Stimulated activated memory B cell treated with anti-CD40 and anti-IgM and Interleukin-4, amounts not matched to agents 10 μg/mL and 1 μg/mL and 100 μg/mL, for 72 hours (primary cell): ENCODE measurements around the gene HOTAIR.

Source experiments
- ATAC-seq: fragments of 150-1000 bp; cut with Tn5 transposase; 2 replicates; pipeline ENCODE4 v1.10.0; 2021
- H3K27ac Mint-ChIP-seq: one replicate; pipeline ENCODE4 v1.8.0; 2022; ENCODE audit warnings: mild to moderate bottlenecking, mixed read lengths
- H3K27me3 Mint-ChIP-seq: one replicate; pipeline ENCODE4 v1.8.0; 2022; ENCODE audit warnings: mixed read lengths
- H3K36me3 Mint-ChIP-seq: one replicate; pipeline ENCODE4 v1.8.0; 2022; ENCODE audit warnings: mixed read lengths
- H3K4me1 Mint-ChIP-seq: one replicate; pipeline ENCODE4 v1.8.0; 2022; ENCODE audit warnings: mixed read lengths
- H3K4me3 Mint-ChIP-seq: one replicate; pipeline ENCODE4 v1.8.0; 2022; ENCODE audit warnings: mild to moderate bottlenecking, moderate library complexity, mixed read lengths
- H3K9me3 Mint-ChIP-seq: one replicate; pipeline ENCODE4 v1.8.0; 2022; ENCODE audit warnings: mixed read lengths

HOTAIR gene

GRCh38 chr12:53956251-53956887 is 18.4 kb downstream of the HOTAIR start:
- Mint-ChIP-seq H3K4me1 (peaks cover 39% of the 10 kb centered on the region), H3K9me3 (peaks cover 10% of the 10 kb centered on the region), H3K27me3 (peaks cover 100% of the 10 kb centered on the region), H3K27ac (no peak overlapping the region), H3K36me3 (no peaks in the 10 kb centered on the region), H3K4me3 (peak overlapping the region; percentile 9)
- no peak for ATAC-seq

- ATAC-seq, result no peak
- Mint-ChIP-seq H3K27me3 (peaks cover 100% of the 10 kb centered on the region), H3K4me1 (peaks cover 44% of the 10 kb centered on the region), H3K36me3 (no peaks in the 10 kb centered on the region), H3K9me3 (peaks cover 10% of the 10 kb centered on the region), H3K27ac (no peak overlapping the region), H3K4me3 (no peak overlapping the region)
These were observed 18.9 kb downstream of the HOTAIR start for GRCh38 chr12:53955776-53956250.

- no peaks in the 10 kb centered on the region for H3K36me3 Mint-ChIP-seq
- peaks cover 10% of the 10 kb centered on the region for H3K9me3 Mint-ChIP-seq
- H3K4me1 Mint-ChIP-seq, result peaks cover 42% of the 10 kb centered on the region
- H3K27ac Mint-ChIP-seq, result no peak overlapping the region
- peaks cover 100% of the 10 kb centered on the region for H3K27me3 Mint-ChIP-seq
- H3K4me3 Mint-ChIP-seq, result no peak overlapping the region
- ATAC-seq, result no peak
These were observed 19.5 kb downstream of the HOTAIR start for GRCh38 chr12:53955036-53955775.

- Mint-ChIP-seq H3K27me3 (peaks cover 100% of the 10 kb centered on the region), H3K36me3 (no peaks in the 10 kb centered on the region), H3K4me3 (no peak within 1 kb of the TSS), H3K4me1 (peaks cover 37% of the 10 kb centered on the region), H3K9me3 (peaks cover 7% of the 10 kb centered on the region), H3K27ac (no peak within 1 kb of the TSS)
- ATAC-seq, result no peak
These were observed 20.1 kb downstream of the HOTAIR start, which contains the start of gene HOXC12 for GRCh38 chr12:53954694-53955035. TSS of gene HOXC12 (plus strand) at chr12:53954903. CDS start at chr12:53954930, 27 bp downstream.

- Mint-ChIP-seq H3K27ac (no peak overlapping the region), H3K9me3 (peaks cover 7% of the 10 kb centered on the region), H3K4me3 (no peak overlapping the region), H3K4me1 (peaks cover 36% of the 10 kb centered on the region), H3K27me3 (peaks cover 100% of the 10 kb centered on the region), H3K36me3 (no peaks in the 10 kb centered on the region)
- no peak for ATAC-seq
These were observed 20.7 kb downstream of the HOTAIR start for GRCh38 chr12:53953831-53954693.

- Mint-ChIP-seq H3K27me3 (peaks cover 100% of the 10 kb centered on the region), H3K36me3 (no peaks in the 10 kb centered on the region), H3K4me3 (no peak overlapping the region), H3K27ac (no peak overlapping the region), H3K9me3 (peaks cover 7% of the 10 kb centered on the region), H3K4me1 (peaks cover 33% of the 10 kb centered on the region)
- ATAC-seq, result no peak
These were observed 21.7 kb downstream of the HOTAIR start for GRCh38 chr12:53952871-53953734.

- Mint-ChIP-seq H3K4me1 (peaks cover 28% of the 10 kb centered on the region), H3K4me3 (no peak overlapping the region), H3K27ac (no peak overlapping the region), H3K36me3 (no peaks in the 10 kb centered on the region), H3K27me3 (peaks cover 99% of the 10 kb centered on the region), H3K9me3 (peaks cover 7% of the 10 kb centered on the region)
- ATAC-seq, result no peak
These were observed 22.4 kb downstream of the HOTAIR start for GRCh38 chr12:53952335-53952694.

- Mint-ChIP-seq H3K36me3 (no peaks in the 10 kb centered on the region), H3K4me3 (no peak overlapping the region), H3K27me3 (peaks cover 94% of the 10 kb centered on the region), H3K4me1 (peaks cover 23% of the 10 kb centered on the region), H3K27ac (no peak overlapping the region), H3K9me3 (peaks cover 7% of the 10 kb centered on the region)
- no peak for ATAC-seq
These were observed 23.0 kb downstream of the HOTAIR start for GRCh38 chr12:53951577-53952334.

- no peak for ATAC-seq
These were observed 23.8 kb downstream of the HOTAIR start for GRCh38 chr12:53950789-53951576.

GRCh38 chr12:53950437-53950773 is 24.3 kb downstream of the HOTAIR start:
- Mint-ChIP-seq H3K9me3 (peaks cover 3% of the 10 kb centered on the region), H3K36me3 (no peaks in the 10 kb centered on the region), H3K27me3 (peaks cover 94% of the 10 kb centered on the region), H3K4me3 (no peak overlapping the region), H3K4me1 (peaks cover 10% of the 10 kb centered on the region), H3K27ac (no peak overlapping the region)
- ATAC-seq, result no peak

More at GRCh38 chr12:53950789-53951576, 23.8 kb downstream of the HOTAIR start:
- Mint-ChIP-seq H3K27ac (no peak overlapping the region), H3K27me3 (peaks cover 94% of the 10 kb centered on the region), H3K36me3 (no peaks in the 10 kb centered on the region), H3K9me3 (peaks cover 6% of the 10 kb centered on the region), H3K4me1 (peaks cover 15% of the 10 kb centered on the region), H3K4me3 (no peak overlapping the region)

GRCh38 chr12:53949631-53950436 is 24.9 kb downstream of the HOTAIR start:
- H3K36me3 Mint-ChIP-seq, result no peaks in the 10 kb centered on the region
- H3K4me1 Mint-ChIP-seq, result peaks cover 16% of the 10 kb centered on the region
- H3K27ac Mint-ChIP-seq, result no peak overlapping the region
- no peak for ATAC-seq
- no peak overlapping the region for H3K4me3 Mint-ChIP-seq
- peaks cover 3% of the 10 kb centered on the region for H3K9me3 Mint-ChIP-seq
- peaks cover 94% of the 10 kb centered on the region for H3K27me3 Mint-ChIP-seq

- no peaks in the 10 kb centered on the region for H3K36me3 Mint-ChIP-seq
- no peak for ATAC-seq
- H3K27ac Mint-ChIP-seq, result no peak overlapping the region
- H3K4me3 Mint-ChIP-seq, result no peak overlapping the region
- H3K4me1 Mint-ChIP-seq, result peaks cover 18% of the 10 kb centered on the region
- H3K9me3 Mint-ChIP-seq, result peaks cover 3% of the 10 kb centered on the region
- H3K27me3 Mint-ChIP-seq, result peaks cover 94% of the 10 kb centered on the region
These were observed 25.8 kb downstream of the HOTAIR start for GRCh38 chr12:53948650-53949593.
